ENCODE results near the gene OSTF1.

DNA sequence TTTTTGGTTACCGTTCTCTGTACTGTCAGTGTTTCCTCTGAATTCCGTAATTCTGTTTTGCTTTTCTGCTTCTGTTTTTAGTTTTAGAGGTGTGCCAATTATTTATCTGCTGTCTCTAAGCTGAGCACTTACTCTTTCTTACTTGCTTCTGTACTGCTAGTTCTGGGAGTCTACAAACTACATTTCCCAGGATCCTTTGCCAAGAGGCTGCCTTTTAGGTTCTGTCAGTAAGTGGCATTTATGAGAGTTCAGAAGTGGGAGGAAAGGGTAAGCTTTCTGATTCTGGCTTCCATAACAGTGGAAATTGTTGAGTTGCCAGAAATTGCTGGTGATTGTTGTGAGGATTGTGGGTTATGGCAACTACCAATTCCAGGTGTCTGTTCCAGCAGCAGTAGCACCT lies 102.4 kb downstream of the OSTF1 start:
- TF ChIP-seq, protein P1, sequence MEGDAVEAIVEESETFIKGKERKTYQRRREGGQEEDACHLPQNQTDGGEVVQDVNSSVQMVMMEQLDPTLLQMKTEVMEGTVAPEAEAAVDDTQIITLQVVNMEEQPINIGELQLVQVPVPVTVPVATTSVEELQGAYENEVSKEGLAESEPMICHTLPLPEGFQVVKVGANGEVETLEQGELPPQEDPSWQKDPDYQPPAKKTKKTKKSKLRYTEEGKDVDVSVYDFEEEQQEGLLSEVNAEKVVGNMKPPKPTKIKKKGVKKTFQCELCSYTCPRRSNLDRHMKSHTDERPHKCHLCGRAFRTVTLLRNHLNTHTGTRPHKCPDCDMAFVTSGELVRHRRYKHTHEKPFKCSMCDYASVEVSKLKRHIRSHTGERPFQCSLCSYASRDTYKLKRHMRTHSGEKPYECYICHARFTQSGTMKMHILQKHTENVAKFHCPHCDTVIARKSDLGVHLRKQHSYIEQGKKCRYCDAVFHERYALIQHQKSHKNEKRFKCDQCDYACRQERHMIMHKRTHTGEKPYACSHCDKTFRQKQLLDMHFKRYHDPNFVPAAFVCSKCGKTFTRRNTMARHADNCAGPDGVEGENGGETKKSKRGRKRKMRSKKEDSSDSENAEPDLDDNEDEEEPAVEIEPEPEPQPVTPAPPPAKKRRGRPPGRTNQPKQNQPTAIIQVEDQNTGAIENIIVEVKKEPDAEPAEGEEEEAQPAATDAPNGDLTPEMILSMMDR (IDR thresholded peaks at IDR 0.05), result no peak
- no peak for TF ChIP-seq POLR2A (IDR thresholded peaks at IDR 0.05)

Measured in breast epithelium (tissue), 3 donors.